ENCODE data around the gene RGS17.

DNA sequence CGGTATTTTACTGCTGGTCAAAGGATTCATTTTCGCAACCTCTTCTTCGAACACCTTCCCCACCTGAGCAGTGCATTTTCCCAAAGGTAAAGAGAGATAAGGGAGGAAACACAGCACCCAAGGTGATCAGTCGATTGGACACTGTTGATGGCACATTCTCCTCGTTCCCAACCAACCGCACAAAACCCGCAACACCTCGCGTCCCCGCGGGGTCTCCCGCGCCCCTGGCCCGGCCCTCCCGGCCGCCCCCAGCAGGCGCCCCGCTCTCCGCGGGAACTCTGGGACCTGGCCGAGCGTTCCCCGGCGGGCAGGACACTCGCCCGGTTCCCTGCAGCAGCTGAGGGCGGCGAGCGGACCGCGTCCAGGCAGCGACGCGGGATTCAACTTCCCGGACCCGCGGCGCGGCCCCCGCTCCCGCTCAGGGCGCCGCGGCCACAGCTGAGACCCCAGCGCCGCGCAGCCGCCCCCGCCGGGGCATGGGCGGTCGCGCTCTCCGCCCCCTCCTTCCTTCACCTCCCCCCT is 506 bp downstream of the RGS17 start:
- TF ChIP-seq, protein P1, sequence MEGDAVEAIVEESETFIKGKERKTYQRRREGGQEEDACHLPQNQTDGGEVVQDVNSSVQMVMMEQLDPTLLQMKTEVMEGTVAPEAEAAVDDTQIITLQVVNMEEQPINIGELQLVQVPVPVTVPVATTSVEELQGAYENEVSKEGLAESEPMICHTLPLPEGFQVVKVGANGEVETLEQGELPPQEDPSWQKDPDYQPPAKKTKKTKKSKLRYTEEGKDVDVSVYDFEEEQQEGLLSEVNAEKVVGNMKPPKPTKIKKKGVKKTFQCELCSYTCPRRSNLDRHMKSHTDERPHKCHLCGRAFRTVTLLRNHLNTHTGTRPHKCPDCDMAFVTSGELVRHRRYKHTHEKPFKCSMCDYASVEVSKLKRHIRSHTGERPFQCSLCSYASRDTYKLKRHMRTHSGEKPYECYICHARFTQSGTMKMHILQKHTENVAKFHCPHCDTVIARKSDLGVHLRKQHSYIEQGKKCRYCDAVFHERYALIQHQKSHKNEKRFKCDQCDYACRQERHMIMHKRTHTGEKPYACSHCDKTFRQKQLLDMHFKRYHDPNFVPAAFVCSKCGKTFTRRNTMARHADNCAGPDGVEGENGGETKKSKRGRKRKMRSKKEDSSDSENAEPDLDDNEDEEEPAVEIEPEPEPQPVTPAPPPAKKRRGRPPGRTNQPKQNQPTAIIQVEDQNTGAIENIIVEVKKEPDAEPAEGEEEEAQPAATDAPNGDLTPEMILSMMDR (IDR thresholded peaks at IDR 0.05): no peak
- TF ChIP-seq POLR2A (IDR thresholded peaks at IDR 0.05): no peak

Measured in thyroid gland (tissue), 4 donors.